GM12878 (cell line): Measurements from ENCODE around the gene RABL3. TPM values are rescaled to one million over a fixed set of nuclear protein-coding genes. Genes with fewer than 3 reads are reported as not detected.

Experiments used
- ATAC-seq: fragments of 200-7000 bp; cut with Tn5 transposase; 3 replicates; pipeline ENCODE4 v1.9.1; 2020; ENCODE audit warnings: mild to moderate bottlenecking, moderate library complexity
- BruUV-seq: library from RNA; stranded (reverse); fragments of 400-500 nt; replicated peaks from 2 replicates; lab custom pipeline; 2021; lab: Mats Ljungman, UMichigan
- CTCF ChIA-PET: fragments of 300-600 bp; sonication (Branson Sonifier 250); formaldehyde crosslinking; extraction: SDS; loops from one replicate; lab custom pipeline; 2021; ENCODE audit warnings: inconsistent platforms; lab: Yijun Ruan, JAX
- POLR2A ChIA-PET: fragments of 350-600 bp; formaldehyde crosslinking; extraction: SDS; loops from one replicate; lab custom pipeline; 2021; ENCODE audit warnings: inconsistent platforms; lab: Charles Lee
- RAD21 ChIA-PET: fragments of 300-600 bp; sonication (Branson Sonifier 250); formaldehyde crosslinking; loops from one replicate; lab custom pipeline; 2023; ENCODE audit warnings: antibody characterized with exemption; ENCODE audit not compliant: unreplicated experiment; lab: Charles Lee
- SMC1A ChIA-PET: fragments of 300-600 bp; sonication (Branson Sonifier 250); formaldehyde crosslinking; loops from one replicate; lab custom pipeline; 2023; ENCODE audit not compliant: unreplicated experiment, uncharacterized antibody; lab: Charles Lee
- DNase-seq: peaks from one replicate; pipeline ENCODE4 v3.0.0-alpha.2; 2011; ENCODE audit warnings: low read depth, low spot score
- FAIRE-seq: peaks from 3 replicates; lab custom pipeline; 2011; peaks lifted over from hg19 to GRCh38; lab: Jason Lieb, UNC
- H2AFZ ChIP-seq: 2 replicates; pipeline ENCODE4 v1.6.0; 2011; ENCODE audit warnings: low read depth, low read length, control low read depth; ENCODE audit not compliant: control insufficient read depth
- H3K27ac ChIP-seq: 2 replicates; pipeline ENCODE4 v1.5.1; 2011; ENCODE audit warnings: control low read depth; ENCODE audit not compliant: control insufficient read depth, insufficient read depth
- H3K27me3 ChIP-seq, 2 experiments: replicated peaks in 1 of 2; 2 replicates each; pipeline versions ENCODE4 v1.6.0 to v1.6.1; 2011; ENCODE audit warnings: low read length in 1 of 2; ENCODE audit not compliant: control insufficient read depth in 2 of 2, insufficient read depth in 2 of 2
- H3K36me3 ChIP-seq, 2 experiments: 2 replicates each; pipeline ENCODE4 v1.5.1; 2011; ENCODE audit warnings: low read length in 1 of 2; ENCODE audit not compliant: control insufficient read depth in 2 of 2, insufficient read depth in 2 of 2
- H3K4me1 ChIP-seq: 2 replicates; pipeline ENCODE4 v1.6.1; 2011; ENCODE audit warnings: mild to moderate bottlenecking, low read length, moderate library complexity, mixed read lengths; ENCODE audit not compliant: control insufficient read depth, insufficient read depth
- H3K4me2 ChIP-seq: 2 replicates; pipeline ENCODE4 v1.6.0; 2011; ENCODE audit warnings: control low read depth; ENCODE audit not compliant: control insufficient read depth, insufficient read depth
- H3K4me3 ChIP-seq: fragments of 200-600 bp; sonication (generic); 2 replicates; pipeline ENCODE4 v1.5.1; 2016
- H3K79me2 ChIP-seq: 2 replicates; pipeline ENCODE4 v1.6.0; 2011; ENCODE audit warnings: low read length; ENCODE audit not compliant: control insufficient read depth, insufficient read depth
- H3K9ac ChIP-seq: 2 replicates; pipeline ENCODE4 v1.8.0; 2011; ENCODE audit warnings: low read length, control low read depth, mixed read lengths; ENCODE audit not compliant: control insufficient read depth, insufficient read depth
- H3K9me3 ChIP-seq: replicated peaks from 3 replicates; pipeline ENCODE4 v1.5.1; 2011; ENCODE audit warnings: mild to moderate bottlenecking, low read length; ENCODE audit not compliant: control insufficient read depth, insufficient read depth
- H4K20me1 ChIP-seq: 2 replicates; pipeline ENCODE4 v1.6.0; 2011; ENCODE audit not compliant: control insufficient read depth, insufficient read depth
- CREB1 ChIP-seq: IDR thresholded peaks from 2 replicates; pipeline ENCODE4 v1.6.1; 2012; ENCODE audit warnings: low read depth, mild to moderate bottlenecking, inconsistent platforms
- E2F4 ChIP-seq: IDR thresholded peaks from 2 replicates; pipeline ENCODE4 v1.6.1; 2012; ENCODE audit warnings: low read depth, low read length, improper control_type of control experiment
- FOXM1 ChIP-seq: IDR thresholded peaks from 2 replicates; pipeline ENCODE4 v1.6.1; 2012; ENCODE audit warnings: low read depth, mild to moderate bottlenecking, inconsistent platforms, low read length, moderate library complexity
- GABPA ChIP-seq: IDR thresholded peaks from 2 replicates; pipeline ENCODE4 v1.6.1; 2014; ENCODE audit warnings: antibody characterized with exemption, low read depth, mild to moderate bottlenecking, inconsistent platforms
- HCFC1 ChIP-seq: fragments of 150-350 bp; IDR thresholded peaks from 2 replicates; pipeline ENCODE4 v1.6.1; 2014; ENCODE audit warnings: low read length
- IRF5 ChIP-seq: fragments of 450-650 bp; IDR thresholded peaks from 2 replicates; pipeline ENCODE4 v1.6.1; 2017; ENCODE audit warnings: borderline replicate concordance
- MTA3 ChIP-seq: IDR thresholded peaks from 2 replicates; pipeline ENCODE4 v1.6.1; 2012; ENCODE audit warnings: low read length, inconsistent platforms, borderline replicate concordance
- PKNOX1 ChIP-seq: fragments of 450-650 bp; IDR thresholded peaks from 2 replicates; pipeline ENCODE4 v1.6.1; 2016; ENCODE audit warnings: mild to moderate bottlenecking
- PML ChIP-seq: IDR thresholded peaks from 2 replicates; pipeline ENCODE4 v1.6.1; 2012; ENCODE audit warnings: low read length, inconsistent platforms
- RFX5 ChIP-seq: IDR thresholded peaks from 2 replicates; pipeline ENCODE4 v1.6.1; 2011; ENCODE audit warnings: low read depth, low read length, improper control_type of control experiment
- SMARCA5 ChIP-seq: fragments of 450-650 bp; IDR thresholded peaks from 2 replicates; pipeline ENCODE4 v1.6.1; 2017; ENCODE audit warnings: mild to moderate bottlenecking
- SP1 ChIP-seq: IDR thresholded peaks from one replicate; pipeline ENCODE4 v1.6.1; 2011; ENCODE audit warnings: low read depth, low read length
- STAT1 ChIP-seq: fragments of 450-650 bp; conservative IDR thresholded peaks from 2 replicates; pipeline ENCODE4 v1.6.1; 2014; ENCODE audit warnings: antibody characterized with exemption, mild to moderate bottlenecking
- SUZ12 ChIP-seq: fragments of 200-600 bp; sonication (generic); IDR thresholded peaks from one replicate; pipeline ENCODE4 v1.6.1; 2018; ENCODE audit warnings: antibody characterized with exemption, mild to moderate bottlenecking; ENCODE audit not compliant: unreplicated experiment
- USF1 ChIP-seq: IDR thresholded peaks from 2 replicates; pipeline ENCODE4 v1.6.1; 2011; ENCODE audit warnings: borderline replicate concordance, low read depth, mild to moderate bottlenecking, moderate library complexity, mixed read lengths, low read length; ENCODE audit not compliant: insufficient read depth; ENCODE audit errors: extremely low read length
- ZNF687 ChIP-seq: fragments of 450-650 bp; IDR thresholded peaks from 2 replicates; pipeline ENCODE4 v1.6.1; 2017; ENCODE audit warnings: mild to moderate bottlenecking, moderate library complexity
- WGBS: methylation state at CpG from one replicate; pipeline ENCODE4 v1.1.6; 2016; ENCODE audit warnings: low lambda C conversion rate; ENCODE audit not compliant: insufficient replicate concordance, insufficient coverage; ENCODE audit errors: missing lambda C conversion rate; 5-methylcytosine and 5-hydroxymethylcytosine counted together
- in situ Hi-C: fragments of 300-500 bp; cut with MboI; formaldehyde crosslinking; loops from 9 replicates; pipeline ENCODE4 v1.14.3; 2018; ENCODE audit warnings: mixed read lengths
- intact Hi-C: fragments of 100-400 bp; cut with micrococcal nuclease; formaldehyde crosslinking; loops from one replicate; pipeline ENCODE4 v1.14.2; 2022; ENCODE audit not compliant: unreplicated experiment
- polyA plus RNA-seq, 11 experiments: library from polyadenylated mRNA; depleted of rRNA in 4 of 11; unstranded in 6 of 11; stranded (reverse) in 5 of 11; fragments of >200 nt; fragmentation: Nextera tagmentation in 4 of 11; fragmentation: Illumina TruSeq in 1 of 11; extraction: Ambion mirVana in 4 of 11; extraction: Trizol in 1 of 11; gene quantifications; 1 replicate in 1 of 11; 2 replicates in 10 of 11; pipeline versions ENCODE4 v1.2.1 to v1.2.3, GENCODE V29; 2011 to 2016; ENCODE audit warnings: inconsistent platforms in 2 of 11, missing spikeins in 2 of 11, low read depth in 1 of 11
- total RNA-seq, 4 experiments: library from RNA; depleted of rRNA in 3 of 4; stranded (reverse); fragments of >200 nt in 3 of 4; fragmentation: Illumina TruSeq in 1 of 4; extraction: Trizol in 1 of 4; gene quantifications; 2 replicates each; pipeline versions ENCODE4 v1.2.1 to v1.2.3, GENCODE V29; 2013 to 2021

RABL3 gene
- total and polyA plus RNA-seq, 10 of the 15 experiments (the other 5 are each of a cell fraction or from before 2014, with no cell fraction given): 10.5 to 38.0 (median 25.2) TPM

GRCh38 chr3:120767106-120767505 is 24.8 kb upstream of the RABL3 start:
- ATAC-seq (no peak), FAIRE-seq (no peak), DNase-seq (no peak)
- RAD21 ChIA-PET: interaction anchor here (2.2 to 6.0 kb wide), 2 partner anchors 26 to 171 kb away, joined by 10 to 30 read pairs; partner anchors contain the start of genes GTF2E1, NDUFB4 and RABL3
- H3K9ac ChIP-seq: no peak overlapping the region
- no peak overlapping the region for H3K27ac ChIP-seq
- H3K4me3 ChIP-seq: no peak overlapping the region
- H3K36me3 ChIP-seq: peaks cover 0 to 3% of the 10 kb centered on the region in 2 experiments; a peak in 1 of 4 replicates
- SMC1A ChIA-PET: interaction anchor here (0.7 to 4.8 kb wide), 6 partner anchors 14 to 199 kb away, joined by 3 to 20 read pairs (median 5); partner anchors contain the start of gene HGD
- WGBS: 50% methylated on average over 1 of the region's 1 CpG
- peaks cover 49% of the 10 kb centered on the region for H3K79me2 ChIP-seq
- POLR2A ChIA-PET: interaction anchor here (1.3 kb wide), 1 partner anchor 169 kb away, joined by 5 read pairs; no protein-coding TSS in a partner anchor
- in situ Hi-C loops: no loop called here
- intact Hi-C loops: no loop called here
- no peak overlapping the region for H3K4me2 ChIP-seq
- no peaks in the 10 kb centered on the region for H4K20me1 ChIP-seq
- H2AFZ ChIP-seq: no peak overlapping the region
- H3K27me3 ChIP-seq: no peaks in the 10 kb centered on the region
- CTCF ChIA-PET: interaction anchor here (1.1 to 2.1 kb wide), 2 partner anchors 13 to 28 kb away, joined by 4 to 11 read pairs; no protein-coding TSS in a partner anchor
- no TSS peak for BruUV-seq
- H3K4me1 ChIP-seq: peaks cover 18% of the 10 kb centered on the region
- no peaks in the 10 kb centered on the region for H3K9me3 ChIP-seq
- TF ChIP-seq PKNOX1 (no peak), SMARCA5 (no peak), SP1 (no peak), IRF5 (no peak), MTA3 (no peak), E2F4 (no peak), SUZ12 (no peak), GABPA (no peak), CREB1 (no peak), ZNF687 (no peak), RFX5 (no peak), USF1 (no peak), STAT1 (no peak), PML (no peak), FOXM1 (no peak), HCFC1 (no peak)
